OCI-LY1 (cell line): ENCODE data around the gene TRABD2B.

ENCODE experiments used
- H2AFZ ChIP-seq: fragments of 200-600 bp; sonication (generic), shearing (Covaris generic); 2 replicates; pipeline ENCODE4 v1.6.0; 2014; ENCODE audit warnings: antibody characterized with exemption, mild to moderate bottlenecking, low read length
- H3F3A ChIP-seq: fragments of 200-600 bp; sonication (generic), shearing (Covaris generic); 2 replicates; pipeline ENCODE4 v1.6.0; 2014; ENCODE audit warnings: mild to moderate bottlenecking, antibody characterized with exemption, low read length, moderate library complexity; ENCODE audit not compliant: insufficient read depth
- H3K27ac ChIP-seq: fragments of 200-600 bp; sonication (generic); 2 replicates; pipeline ENCODE4 v1.5.1; 2014; ENCODE audit warnings: low read length, mixed run types, mild to moderate bottlenecking, low read depth; ENCODE audit not compliant: poor library complexity, severe bottlenecking
- H3K27me3 ChIP-seq: fragments of 200-600 bp; sonication (generic); 2 replicates; pipeline ENCODE4 v1.6.0; 2014; ENCODE audit warnings: antibody characterized with exemption, mild to moderate bottlenecking, low read length, moderate library complexity; ENCODE audit not compliant: insufficient read depth
- H3K36me3 ChIP-seq: fragments of 200-600 bp; sonication (generic); 2 replicates; pipeline ENCODE4 v1.6.1; 2014; ENCODE audit warnings: mild to moderate bottlenecking, antibody characterized with exemption, low read length, moderate library complexity, mixed read lengths; ENCODE audit not compliant: insufficient read depth
- H3K4me1 ChIP-seq: fragments of 200-600 bp; sonication (generic); 2 replicates; pipeline ENCODE4 v1.5.1; 2014; ENCODE audit warnings: mild to moderate bottlenecking, low read length, moderate library complexity; ENCODE audit not compliant: insufficient read depth, severe bottlenecking
- H3K4me2 ChIP-seq: fragments of 200-600 bp; sonication (generic), shearing (Covaris generic); 2 replicates; pipeline ENCODE4 v1.6.1; 2014; ENCODE audit warnings: low read length
- H3K4me3 ChIP-seq: fragments of 200-600 bp; sonication (generic); 2 replicates; pipeline ENCODE4 v1.5.1; 2014; ENCODE audit warnings: low read length, low read depth, mild to moderate bottlenecking, mixed read lengths; ENCODE audit not compliant: poor library complexity, severe bottlenecking
- H3K79me2 ChIP-seq: fragments of 200-600 bp; shearing (Covaris generic); 2 replicates; pipeline ENCODE4 v1.6.1; 2016; ENCODE audit warnings: mixed run types, low read length, mixed read lengths; ENCODE audit not compliant: insufficient read depth
- H3K9ac ChIP-seq: fragments of 200-600 bp; sonication (generic), shearing (Covaris generic); 2 replicates; pipeline ENCODE4 v1.6.1; 2014; ENCODE audit warnings: mild to moderate bottlenecking, low read length, mixed read lengths
- H3K9me2 ChIP-seq: fragments of 200-600 bp; sonication (generic), shearing (Covaris generic); 2 replicates; pipeline ENCODE4 v1.6.1; 2014; ENCODE audit warnings: low read depth, mild to moderate bottlenecking, low read length, mixed read lengths
- H3K9me3 ChIP-seq: fragments of 200-600 bp; shearing (Covaris generic); 2 replicates; pipeline ENCODE4 v1.6.1; 2014; ENCODE audit warnings: low read length, mixed read lengths
- H4K20me1 ChIP-seq: fragments of 200-600 bp; sonication (generic), shearing (Covaris generic); 2 replicates; pipeline ENCODE4 v1.6.0; 2016; ENCODE audit warnings: mild to moderate bottlenecking, low read length; ENCODE audit not compliant: insufficient read depth
- CTCF ChIP-seq: fragments of 200-600 bp; sonication (generic), shearing (Covaris generic); IDR thresholded peaks from 2 replicates; pipeline ENCODE4 v1.5.1; 2017; ENCODE audit warnings: mild to moderate bottlenecking, antibody characterized with exemption, low read length, moderate library complexity, mixed read lengths
- EZH2 ChIP-seq: fragments of 200-600 bp; sonication (generic), shearing (Covaris generic); IDR thresholded peaks from 2 replicates; pipeline ENCODE4 v1.8.0; 2017; ENCODE audit warnings: borderline replicate concordance, mixed run types, mild to moderate bottlenecking, antibody characterized with exemption, low read length, moderate library complexity, mixed read lengths

Gene TRABD2B

GRCh38 chr1:47713333-47713953 lies 283.7 kb downstream of the TRABD2B start:
- H3K27me3 ChIP-seq, result 0 out of 2 replicates have a peak, but pooled peaks cover 3% of the 10 kb centered on the region
- no peaks in the 10 kb centered on the region for H3K79me2 ChIP-seq
- H3K27ac ChIP-seq, result no peak overlapping the region
- no peaks in the 10 kb centered on the region for H3K9me2 ChIP-seq
- no peaks in the 10 kb centered on the region for H3K9me3 ChIP-seq
- H2AFZ ChIP-seq, result no peak overlapping the region
- no peaks in the 10 kb centered on the region for H4K20me1 ChIP-seq
- no peaks in the 10 kb centered on the region for H3K4me1 ChIP-seq
- no peak overlapping the region for H3K4me3 ChIP-seq
- no peak overlapping the region for H3K9ac ChIP-seq
- no peaks in the 10 kb centered on the region for H3K36me3 ChIP-seq
- no peak overlapping the region for H3K4me2 ChIP-seq
- no peaks in the 10 kb centered on the region for H3F3A ChIP-seq
- TF ChIP-seq CTCF, result no peak

GRCh38 chr1:47712596-47713299 lies 284.4 kb downstream of the TRABD2B start:
- Histone ChIP-seq H3K4me2 (no peak overlapping the region), H3K9me3 (no peaks in the 10 kb centered on the region), H4K20me1 (no peaks in the 10 kb centered on the region), H2AFZ (no peak overlapping the region), H3F3A (no peaks in the 10 kb centered on the region), H3K4me3 (no peak overlapping the region), H3K79me2 (no peaks in the 10 kb centered on the region), H3K4me1 (no peaks in the 10 kb centered on the region), H3K27me3 (0 out of 2 replicates have a peak, but pooled peaks cover 3% of the 10 kb centered on the region), H3K9ac (no peak overlapping the region), H3K27ac (no peak overlapping the region), H3K9me2 (no peaks in the 10 kb centered on the region), H3K36me3 (no peaks in the 10 kb centered on the region)
- TF ChIP-seq CTCF (no peak), EZH2 (no peak)

GRCh38 chr1:47711848-47712492 lies 285.2 kb downstream of the TRABD2B start:
- Histone ChIP-seq H3F3A (no peaks in the 10 kb centered on the region), H3K4me1 (no peaks in the 10 kb centered on the region), H3K9me3 (no peaks in the 10 kb centered on the region), H3K36me3 (no peaks in the 10 kb centered on the region), H3K4me3 (no peak overlapping the region), H3K9ac (no peak overlapping the region), H3K4me2 (no peak overlapping the region), H2AFZ (no peak overlapping the region), H3K9me2 (no peaks in the 10 kb centered on the region), H3K27ac (no peak overlapping the region), H3K27me3 (0 out of 2 replicates have a peak, but pooled peaks cover 3% of the 10 kb centered on the region), H3K79me2 (no peaks in the 10 kb centered on the region), H4K20me1 (no peaks in the 10 kb centered on the region)
- TF ChIP-seq CTCF (no peak), EZH2 (no peak)
